Embryonic facial prominence (tissue), 1 donor: Measurements from ENCODE around the gene DNAJA1.
A peak's percentile ranks its signal among the peaks of the same experiment; 100 is the strongest.

Experiments used
- DNase-seq: peaks from one replicate; pipeline ENCODE4 v3.0.0-alpha.2; 2016; ENCODE audit errors: extremely low spot score

The DNAJA1 gene

DNA sequence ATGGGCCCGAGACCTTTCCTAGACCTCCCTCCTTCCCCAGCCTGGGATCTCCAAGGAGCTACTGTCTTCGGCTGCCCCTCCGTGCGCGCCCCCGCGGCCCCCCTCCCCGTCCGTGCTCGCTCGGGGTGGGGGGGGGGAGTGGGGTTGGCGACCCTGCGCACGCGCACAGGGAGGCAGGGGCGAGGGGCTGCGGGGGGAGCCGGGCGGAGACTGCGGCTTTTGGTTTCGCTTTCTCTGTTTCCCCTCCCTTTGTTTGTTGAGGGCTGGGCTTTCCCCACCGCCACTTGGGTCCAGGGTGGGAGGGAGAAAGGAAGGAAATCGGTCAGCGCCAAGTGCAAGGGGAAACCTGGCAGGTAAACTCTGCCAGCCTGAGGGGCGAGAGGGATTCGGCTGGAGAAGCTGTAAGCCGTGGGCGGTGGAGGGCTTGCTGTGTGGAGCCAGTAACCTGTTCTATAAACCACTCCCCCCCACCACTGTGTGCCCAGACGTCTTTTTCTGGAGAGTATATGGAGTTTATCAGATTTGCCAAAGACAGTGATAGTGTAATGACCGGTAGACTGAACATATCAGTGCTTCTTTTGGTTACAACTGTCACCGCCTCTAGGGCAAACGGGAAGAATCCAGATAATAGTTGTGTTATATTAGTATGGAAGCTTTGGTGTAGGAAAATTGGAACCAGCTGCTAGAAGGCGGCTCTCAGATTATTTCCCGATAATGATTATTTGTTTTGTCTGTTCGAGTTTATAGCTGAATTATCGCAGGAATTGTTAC, 684 bp downstream of the DNAJA1 start:
- peak; percentile 45 for DNase-seq

DNA sequence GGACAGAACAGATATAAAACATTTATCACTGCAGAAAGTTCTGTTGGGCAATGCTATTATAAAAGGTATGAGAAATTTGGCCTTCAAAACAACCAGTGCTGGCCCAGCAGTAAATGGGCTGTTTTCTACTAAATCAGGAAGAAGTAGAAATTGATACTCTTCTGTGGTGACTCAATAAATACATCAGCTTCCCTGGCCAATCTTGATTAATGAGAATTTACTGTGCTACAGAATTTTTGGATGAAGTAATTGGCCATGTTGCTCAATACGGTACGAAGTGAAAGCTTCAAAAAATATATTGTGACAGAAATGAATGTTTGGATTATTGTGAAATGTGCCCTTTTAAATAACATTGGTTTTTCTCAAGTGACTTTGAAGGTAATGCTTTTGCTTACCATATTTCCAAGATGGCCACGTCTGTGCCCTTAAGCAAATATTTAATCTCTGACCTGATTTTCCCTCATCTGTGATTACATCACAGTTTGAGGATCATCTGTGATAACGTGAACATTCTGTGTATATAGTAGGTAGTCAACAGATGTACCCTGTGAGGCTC, 4.2 kb downstream of the DNAJA1 start:
- DNase-seq: no peak

DNA sequence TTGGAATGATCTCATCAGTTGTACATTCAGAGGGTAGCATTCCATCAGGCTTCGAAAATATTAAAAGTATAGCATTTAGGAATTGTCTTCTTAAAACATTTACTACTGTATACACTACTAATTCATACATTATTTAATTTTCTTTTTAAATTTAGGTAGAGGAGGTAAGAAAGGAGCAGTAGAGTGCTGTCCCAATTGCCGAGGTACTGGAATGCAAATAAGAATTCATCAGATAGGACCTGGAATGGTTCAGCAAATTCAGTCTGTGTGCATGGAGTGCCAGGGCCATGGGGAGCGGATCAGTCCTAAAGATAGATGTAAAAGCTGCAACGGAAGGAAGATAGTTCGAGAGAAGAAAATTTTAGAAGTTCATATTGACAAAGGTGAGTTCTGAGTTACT, 5.2 kb downstream of the DNAJA1 start:
- DNase-seq: no peak

DNA sequence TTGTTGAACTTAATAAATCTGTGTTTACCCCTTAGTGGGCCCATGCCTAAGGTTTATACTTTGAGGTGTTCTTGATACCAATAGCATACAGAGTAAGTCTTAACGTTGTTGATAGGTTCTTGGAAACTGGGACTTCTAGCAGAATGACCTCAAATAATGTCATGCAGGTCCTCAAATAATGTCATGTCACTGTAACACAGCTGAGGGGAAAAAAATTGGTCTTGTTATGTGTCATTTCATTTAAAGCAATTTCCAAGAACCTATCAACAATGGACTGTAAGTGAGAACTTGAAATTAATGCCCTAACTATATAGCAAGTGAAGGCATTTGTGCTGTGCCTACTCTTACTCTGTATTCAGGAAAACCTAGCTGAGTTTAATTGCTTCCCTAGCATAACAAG, 7.2 kb downstream of the DNAJA1 start:
- DNase-seq: no peak

DNA sequence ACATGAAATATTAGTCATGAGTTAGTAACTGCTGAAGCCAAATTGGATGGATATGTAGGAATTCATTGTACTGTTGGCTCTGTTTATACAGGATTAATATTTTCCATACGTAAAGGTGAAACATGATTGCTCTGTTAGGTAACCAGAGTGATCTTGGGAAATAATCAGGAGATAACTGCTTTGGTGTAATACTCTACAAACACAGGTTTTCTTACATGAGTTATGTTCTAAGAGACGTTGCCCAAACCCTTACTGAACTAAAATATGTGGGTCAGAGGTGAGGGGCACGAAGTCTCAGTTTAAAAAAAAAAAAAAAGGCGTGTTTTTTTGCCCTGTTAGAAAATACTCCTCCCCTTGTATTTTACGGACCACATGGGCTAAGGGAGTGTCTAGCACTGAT, 7.8 kb downstream of the DNAJA1 start:
- DNase-seq: no peak

DNA sequence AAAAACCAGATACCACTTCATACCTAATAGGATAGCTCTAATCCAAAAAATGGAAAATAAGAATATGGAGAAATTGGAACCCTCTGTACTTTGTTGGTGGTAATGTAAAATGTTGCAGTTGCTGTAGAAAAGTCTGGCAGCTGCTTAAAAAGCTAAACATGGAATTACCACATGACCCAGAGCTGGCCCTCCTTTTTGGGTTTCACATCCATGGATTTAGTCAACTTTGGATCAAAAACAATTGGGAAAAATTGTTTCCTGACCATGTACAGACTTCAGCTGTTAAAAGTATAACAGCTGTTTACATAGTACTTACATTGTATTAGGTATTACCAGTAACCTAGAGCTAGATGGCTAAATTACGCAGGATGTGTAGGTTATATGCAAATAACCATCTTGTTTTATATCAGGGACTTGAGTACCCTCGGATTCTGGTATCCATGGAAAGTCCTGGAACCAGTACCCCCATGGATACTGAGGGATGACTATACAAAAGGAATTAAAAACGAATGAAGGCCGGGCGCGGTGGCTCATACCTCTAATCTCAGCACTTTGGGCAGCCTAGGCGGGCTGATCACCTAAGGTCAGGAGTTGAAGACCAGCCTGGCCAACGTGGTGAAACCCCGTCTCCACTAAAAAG, 15.8 kb downstream of the DNAJA1 start:
- no peak for DNase-seq

DNA sequence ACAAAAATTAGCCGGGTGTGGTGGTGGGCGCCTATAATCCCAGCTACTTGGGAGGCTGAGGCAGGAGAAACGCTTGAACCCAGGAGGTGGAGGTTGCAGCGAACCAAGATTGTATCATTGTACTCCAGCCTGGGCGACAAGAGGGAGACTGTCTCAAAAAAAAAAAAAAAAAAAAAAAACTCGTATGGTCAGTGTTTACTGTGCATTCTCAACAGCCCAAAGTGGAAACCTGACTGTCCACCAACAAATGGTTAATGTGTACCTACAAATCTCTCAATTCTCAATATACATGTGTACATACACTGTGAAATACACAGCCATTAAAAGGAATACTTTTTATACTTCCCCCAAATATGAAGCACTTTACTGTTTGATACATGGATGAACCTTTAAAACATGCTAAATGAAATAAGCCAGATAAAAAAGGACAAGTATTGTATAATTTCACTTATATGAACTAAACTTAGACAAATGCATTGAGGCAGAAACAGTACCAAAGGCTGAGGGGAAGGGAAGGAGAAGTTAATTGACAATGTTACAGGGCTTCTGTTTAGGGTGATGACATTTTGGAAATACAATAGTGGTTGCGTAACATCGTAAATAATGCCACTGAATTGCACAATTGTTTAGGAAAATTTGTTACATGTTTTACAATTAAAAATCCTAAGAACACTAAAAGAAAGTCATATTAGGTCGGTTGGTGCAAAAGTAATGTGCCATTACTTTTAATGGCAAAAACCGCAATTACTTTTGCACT, 16.5 kb downstream of the DNAJA1 start:
- no peak for DNase-seq

DNA sequence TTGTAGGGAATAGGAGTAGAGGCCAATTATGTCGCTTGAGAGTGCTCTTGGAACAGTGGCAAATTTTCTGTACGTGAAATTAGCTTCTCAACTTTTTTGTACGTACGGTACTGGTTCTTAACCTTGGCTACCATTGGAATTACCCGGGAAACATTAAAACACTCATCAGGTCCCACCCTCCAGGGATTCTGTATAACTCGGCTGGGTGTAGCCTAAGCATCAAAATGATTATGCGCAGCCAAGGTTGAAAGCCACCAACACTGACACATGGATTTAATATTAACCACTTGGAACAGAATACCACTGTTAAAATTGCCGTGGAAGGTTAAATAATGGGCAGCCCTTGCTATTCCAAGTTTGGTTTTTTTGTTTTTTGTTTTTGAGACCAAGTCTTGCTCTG, 17.4 kb downstream of the DNAJA1 start:
- DNase-seq: no peak

DNA sequence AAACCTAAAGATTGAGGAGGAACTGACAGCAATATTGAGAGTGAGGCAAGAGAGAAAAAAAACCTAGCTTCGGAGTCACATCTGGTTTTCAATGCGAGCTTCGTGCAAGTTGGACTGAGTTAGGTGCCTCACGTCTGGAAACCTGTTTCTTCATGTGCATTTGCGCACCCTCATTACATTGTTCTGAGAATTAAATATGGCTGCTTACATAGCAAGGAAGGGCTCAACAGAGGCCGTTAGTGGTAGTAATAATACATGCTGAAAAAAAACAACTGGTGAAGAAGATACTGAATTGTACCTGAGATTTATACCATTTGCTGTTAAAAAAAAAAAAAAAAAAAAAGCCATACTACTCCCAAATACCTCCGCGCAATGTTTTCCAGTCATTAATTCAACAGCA, 18.6 kb downstream of the DNAJA1 start:
- no peak for DNase-seq

DNA sequence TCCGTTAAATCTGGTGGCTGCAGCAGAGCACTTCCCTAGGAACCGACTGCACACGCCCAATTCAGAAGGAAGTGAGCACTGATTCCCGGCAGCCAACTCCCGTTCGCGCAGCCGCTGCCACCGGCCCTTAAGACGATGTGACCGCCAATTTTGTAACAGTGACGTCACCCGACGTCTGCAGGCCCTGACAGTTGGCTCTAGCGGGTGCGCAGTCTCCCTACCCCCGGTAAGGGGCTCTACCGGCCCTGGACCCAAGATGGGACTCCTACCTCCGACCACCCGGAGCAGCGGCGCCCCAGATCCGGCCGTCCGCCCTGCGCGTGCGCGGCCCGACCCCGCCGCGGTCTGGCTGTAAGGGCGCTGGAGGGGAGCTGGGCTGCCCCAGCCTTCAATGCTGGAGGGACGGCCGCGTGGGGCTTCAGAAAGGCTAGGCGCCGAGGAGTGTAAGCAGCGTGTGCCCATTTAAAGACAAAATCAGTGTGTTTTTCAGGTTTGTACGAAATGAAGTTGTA, 19.1 kb downstream of the DNAJA1 start:
- peak; percentile 84 for DNase-seq

DNA sequence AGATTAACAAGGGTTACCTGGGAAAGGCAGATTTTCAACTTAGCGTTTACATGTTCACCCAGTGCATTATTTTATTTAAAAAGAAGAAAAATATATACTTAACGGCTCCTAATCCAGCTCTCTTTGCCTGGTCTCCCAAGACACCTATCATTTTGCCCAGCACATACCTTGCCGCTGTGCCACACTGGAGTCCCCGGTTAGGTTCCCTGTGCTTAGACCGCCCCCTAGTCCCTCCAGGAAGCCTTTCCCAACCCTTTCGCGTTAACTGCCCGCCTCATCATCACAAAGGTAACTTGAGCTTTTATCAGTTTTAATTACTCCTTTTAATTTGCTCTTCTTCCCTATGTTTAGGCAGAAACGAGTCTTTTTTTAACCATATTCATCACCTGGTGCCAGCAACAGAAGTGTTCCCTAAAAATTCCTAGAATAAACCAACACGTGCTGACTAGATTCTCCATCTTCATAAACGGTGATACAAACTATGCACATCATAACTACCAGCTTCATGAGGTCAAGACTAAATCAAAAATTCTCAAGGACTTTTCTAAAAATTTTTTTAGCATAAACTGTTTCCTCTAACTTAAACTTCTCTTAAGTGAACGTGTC, 19.7 kb downstream of the DNAJA1 start:
- DNase-seq: no peak

DNA sequence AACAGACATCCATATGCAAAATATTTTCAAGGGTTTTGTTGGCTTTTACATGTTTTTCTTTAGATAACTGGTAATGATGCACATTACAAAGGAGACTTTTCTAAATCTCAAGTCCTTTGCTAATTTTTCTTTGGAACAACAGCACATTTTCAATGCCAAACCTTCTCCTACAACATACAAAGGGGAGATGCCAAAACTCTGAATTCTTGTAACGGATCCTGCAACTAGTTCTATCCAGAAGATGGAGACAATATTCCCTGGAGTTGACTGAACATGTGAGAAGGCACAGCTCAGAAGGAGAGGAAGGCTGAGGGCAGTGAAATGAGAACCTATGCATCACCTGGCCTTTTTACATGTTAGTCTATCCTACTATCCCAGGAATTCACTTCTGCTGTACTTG, 21.0 kb downstream of the DNAJA1 start:
- no peak for DNase-seq

DNA sequence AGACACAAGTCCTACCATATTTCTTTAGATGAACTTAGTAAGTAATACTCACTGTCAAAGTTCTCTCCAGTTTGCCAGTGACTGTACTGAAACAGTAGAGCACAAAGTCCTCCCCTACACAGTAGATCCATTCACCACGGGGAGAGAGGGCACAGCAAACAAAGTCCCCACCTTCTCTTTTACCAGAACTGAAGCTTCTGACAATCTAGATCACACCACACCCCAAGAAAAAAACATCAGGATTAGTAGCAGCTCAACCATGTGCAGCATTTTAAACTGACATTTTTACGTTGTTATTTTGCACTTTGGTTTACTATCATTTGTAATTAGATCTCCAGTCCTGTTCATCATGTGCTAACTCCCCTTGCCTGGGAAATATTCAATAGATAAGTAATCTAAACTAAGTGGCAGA, 23.0 kb downstream of the DNAJA1 start:
- no peak for DNase-seq

DNA sequence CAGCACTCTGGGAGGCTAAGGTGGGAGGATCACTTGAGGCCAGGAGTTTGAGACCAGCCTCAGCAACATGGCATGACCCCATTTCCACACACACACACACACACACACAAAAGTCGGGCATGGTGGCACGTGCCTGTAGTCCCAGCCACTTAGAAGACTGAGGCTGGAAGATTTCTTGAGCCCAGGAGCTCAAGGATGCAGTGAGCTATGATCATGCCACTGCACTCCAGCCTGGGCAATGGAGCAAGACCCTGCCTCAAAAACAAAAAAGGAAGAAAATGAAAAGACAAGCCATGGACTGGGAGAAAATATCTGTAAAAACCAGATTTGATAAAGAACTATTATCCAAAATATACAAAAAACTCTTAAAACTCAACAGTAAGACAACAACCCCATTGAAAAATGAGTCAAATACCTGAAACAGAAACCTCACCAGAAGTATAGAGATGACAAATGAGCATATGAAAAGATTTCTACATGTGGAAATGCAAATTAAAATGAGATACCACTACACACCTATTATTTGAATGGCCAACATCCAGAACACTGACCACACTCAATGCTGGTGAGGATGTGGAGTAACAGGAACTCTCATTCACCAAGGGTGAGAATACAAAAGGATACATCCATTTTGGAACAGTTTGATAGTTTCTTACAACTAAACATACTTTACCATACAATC, 24.7 kb downstream of the DNAJA1 start:
- DNase-seq: no peak

DNA sequence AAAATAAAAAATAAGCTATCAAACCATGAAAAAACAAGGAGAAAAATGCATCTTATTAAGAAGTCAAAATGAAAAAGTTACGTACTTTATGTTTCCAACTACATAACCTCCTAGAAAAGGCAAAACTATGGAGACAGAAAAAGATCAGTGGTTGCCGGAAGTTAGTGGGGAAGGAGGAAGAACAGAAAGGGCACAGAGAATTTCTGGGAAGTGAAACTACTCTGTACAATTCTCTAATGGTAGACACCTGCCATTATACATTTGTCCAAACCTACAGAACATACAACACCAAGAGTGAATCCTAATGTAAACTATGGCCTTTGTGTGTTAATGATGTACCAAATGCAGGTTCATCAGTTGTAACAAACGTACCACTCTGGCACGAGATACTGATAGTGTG, 26.1 kb downstream of the DNAJA1 start:
- no peak for DNase-seq

DNA sequence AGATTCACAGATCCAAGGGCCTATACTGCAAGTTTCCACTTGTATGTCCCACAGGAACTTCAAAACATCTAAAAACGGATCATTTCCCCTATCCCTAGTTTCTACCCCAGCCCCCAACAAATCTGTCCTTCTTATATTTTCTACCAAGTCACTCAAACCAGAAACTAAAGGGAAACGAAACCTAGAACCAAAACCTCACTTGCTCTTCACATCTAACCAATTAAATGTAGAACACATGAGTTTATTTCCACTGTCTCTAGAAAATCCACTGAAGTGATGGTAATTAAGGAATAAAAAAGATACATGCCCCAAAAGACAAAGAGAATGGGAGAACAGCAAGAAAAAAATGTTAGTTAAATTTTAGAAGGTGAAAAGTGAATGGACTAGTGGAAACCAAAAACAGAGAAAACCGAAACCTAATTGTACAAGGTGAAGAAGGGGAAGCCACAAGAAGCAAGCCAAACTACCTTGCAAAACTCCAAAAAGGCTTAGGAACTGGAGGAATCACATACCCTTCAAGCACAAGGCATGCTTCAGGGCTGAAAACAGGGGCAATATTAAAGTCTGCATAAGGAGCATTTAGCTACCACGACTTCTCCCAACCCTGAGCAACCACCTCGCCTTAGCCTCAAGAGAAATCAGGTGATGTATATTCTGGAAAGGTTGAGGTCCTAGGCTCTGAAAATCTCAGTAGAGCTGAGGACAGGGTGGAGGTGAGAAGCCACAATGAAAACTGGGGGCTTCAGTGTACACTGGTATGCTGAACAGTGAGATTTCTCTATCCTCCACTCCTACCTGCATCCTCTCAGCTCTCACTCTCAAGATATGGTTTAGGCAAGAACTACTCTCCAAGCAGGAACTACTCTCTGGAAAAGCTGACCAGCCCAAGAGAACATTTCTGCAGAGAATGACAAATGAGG, 40.3 kb downstream of the DNAJA1 start:
- no peak for DNase-seq

DNA sequence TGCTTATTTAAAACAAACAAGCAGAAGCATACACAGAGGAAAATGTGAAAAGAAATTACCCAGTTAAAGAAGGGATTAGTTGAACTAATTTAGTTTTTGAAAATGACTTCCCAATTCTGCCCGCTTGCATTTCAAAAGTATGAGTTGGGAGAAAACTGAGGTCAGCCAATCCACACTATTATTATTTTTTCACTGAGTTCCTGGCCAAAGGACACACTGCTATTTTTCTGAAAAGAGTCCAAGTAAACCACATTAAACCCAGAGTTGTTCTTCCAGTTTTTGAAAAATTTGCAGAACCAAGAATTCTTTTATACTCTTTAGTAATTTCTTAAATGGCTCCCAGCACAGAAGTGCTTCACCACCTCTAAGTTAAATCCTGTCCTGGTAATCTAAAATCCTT, 43.9 kb downstream of the DNAJA1 start:
- DNase-seq: no peak

DNA sequence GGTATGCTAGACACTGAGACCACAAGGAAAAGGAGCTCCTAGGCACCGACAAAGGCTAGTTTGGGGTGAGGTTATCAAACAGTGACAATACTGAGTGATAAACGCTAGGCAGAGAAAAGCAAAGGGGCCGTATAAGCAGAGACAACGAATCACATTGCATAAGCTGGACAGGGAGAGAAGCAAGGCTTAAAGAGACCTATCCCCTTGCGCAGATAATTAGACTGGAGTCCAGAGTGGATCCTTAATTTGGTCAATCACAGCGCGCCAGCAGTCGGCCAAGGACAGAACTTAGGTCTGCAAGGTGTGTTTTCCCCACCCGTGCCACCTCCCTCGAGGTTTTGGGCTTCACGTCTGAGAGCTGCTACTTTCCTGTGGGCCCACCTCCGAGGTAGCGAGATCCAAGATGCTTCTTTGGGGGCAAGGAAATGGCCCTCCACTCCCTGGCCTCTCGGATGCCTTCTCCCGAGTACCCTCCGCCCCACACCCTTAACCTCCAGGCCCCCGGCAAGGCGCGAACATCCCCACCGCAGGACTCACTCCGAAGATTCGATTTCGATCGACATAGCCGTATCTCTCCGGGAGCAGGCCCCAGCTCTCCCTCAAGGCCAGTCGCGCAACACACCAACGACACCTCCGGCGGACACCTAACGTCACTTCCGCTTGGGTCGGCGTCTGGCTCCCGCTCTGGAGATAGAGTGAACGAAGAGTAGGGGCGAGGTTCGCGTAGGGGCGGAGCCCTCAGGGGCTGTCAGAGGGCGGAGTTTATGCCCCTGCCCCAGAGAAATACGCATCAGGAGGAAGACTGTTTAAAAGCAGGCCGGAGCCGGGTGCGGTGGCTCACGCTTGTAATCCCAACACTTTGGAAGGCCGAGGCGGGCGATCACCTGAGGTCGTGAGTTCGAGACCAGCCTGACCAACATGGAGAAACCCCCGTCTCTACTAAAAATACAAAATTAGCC, 51.3 kb downstream of the DNAJA1 start, which contains the start of gene SMU1:
Gene SMU1 (minus strand): TSS at position 629 of the 959 bp plus-strand sequence. CDS start 66 bp downstream, at position 563.
- peak; percentile 97 for DNase-seq

DNA sequence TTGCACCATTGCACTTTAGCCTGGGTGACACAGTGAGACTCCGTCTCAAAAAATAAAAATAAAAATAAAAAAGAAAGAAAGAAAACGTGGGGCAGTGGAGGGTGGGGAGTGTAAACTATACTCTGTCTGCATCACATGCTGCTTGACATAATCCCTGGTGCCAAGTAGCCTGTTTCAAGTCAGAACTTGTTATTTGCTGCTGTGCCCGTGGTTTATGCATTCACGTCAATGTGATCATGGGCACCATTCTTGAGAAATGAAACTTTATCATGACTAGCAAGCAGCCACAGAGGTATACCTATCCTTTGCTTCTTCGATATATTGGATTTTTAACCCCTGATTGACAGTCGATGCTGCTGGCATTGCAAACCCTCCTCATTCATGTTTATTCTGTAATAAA, 55.5 kb downstream of the DNAJA1 start:
- no peak for DNase-seq
